HPDE6-E6E7 (cell line): ENCODE data around the gene TYRP1.
A peak's percentile ranks its signal among the peaks of the same experiment; 100 is the strongest.

Experiments
- DNase-seq: peaks from one replicate; pipeline ENCODE4 v3.0.0; 2011; ENCODE audit warnings: missing footprints; ENCODE audit errors: extremely low spot score

Gene TYRP1

GRCh38 chr9:12735665-12736064 is 42.5 kb downstream of the TYRP1 start:
- DNase-seq: no peak

- no peak for DNase-seq
These were observed 44.7 kb downstream of the TYRP1 start for GRCh38 chr9:12737871-12738270.

GRCh38 chr9:12739014-12739652 is 45.9 kb downstream of the TYRP1 start:
- DNase-seq: no peak

- DNase-seq: peak; percentile 12
These were observed 47.7 kb downstream of the TYRP1 start for GRCh38 chr9:12740845-12741244.

- DNase-seq: no peak
These were observed 54.8 kb downstream of the TYRP1 start for GRCh38 chr9:12748016-12748415.

GRCh38 chr9:12748954-12749353 is 55.8 kb downstream of the TYRP1 start:
- no peak for DNase-seq

GRCh38 chr9:12753931-12754330 is 60.7 kb downstream of the TYRP1 start:
- no peak for DNase-seq

GRCh38 chr9:12759761-12760160 is 66.6 kb downstream of the TYRP1 start:
- no peak for DNase-seq
